Measurements from ENCODE around the gene FAM186B.

The FAM186B gene

DNA sequence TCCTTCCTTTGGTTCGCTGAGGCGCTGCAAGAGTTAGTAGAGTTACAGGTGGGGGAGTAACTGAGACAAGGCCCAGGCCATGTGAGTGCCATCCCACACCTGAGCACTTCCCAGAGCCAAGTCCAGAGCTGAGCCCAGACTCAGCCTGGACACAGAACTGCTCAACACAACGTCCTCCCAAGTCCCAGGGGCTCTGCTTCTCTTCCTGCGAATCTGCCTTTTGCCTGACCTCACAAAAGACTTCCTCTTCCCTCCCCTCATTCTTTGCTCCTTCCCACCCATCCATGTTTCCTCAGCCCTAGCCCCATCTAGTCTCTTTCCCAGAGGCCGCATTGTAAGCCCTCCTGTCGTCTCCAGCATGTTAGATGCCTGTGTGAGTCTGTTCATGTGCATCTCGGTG lies 20.8 kb downstream of the FAM186B start:
- no peak for DNase-seq (ENCODE audit: extremely low spot score)
- POLR2A ChIA-PET, result no interaction called here
- CTCF ChIA-PET, result no interaction called here
- TF ChIP-seq FOXK2 (IDR thresholded peaks at IDR 0.05) (no peak), ZNF384 (IDR thresholded peaks at IDR 0.05) (no peak), PKNOX1 (IDR thresholded peaks at IDR 0.05) (no peak), BHLHE40 (IDR thresholded peaks at IDR 0.05; ENCODE audit: borderline replicate concordance) (no peak), ARNT (IDR thresholded peaks at IDR 0.05) (no peak), NFRKB (IDR thresholded peaks at IDR 0.05) (no peak), HDGF (IDR thresholded peaks at IDR 0.05; ENCODE audit: borderline replicate concordance) (no peak), SP1 (IDR thresholded peaks at IDR 0.05) (no peak), TARDBP (IDR thresholded peaks at IDR 0.05) (no peak)

GRCh38 chr12:49583366-49584094 lies 21.9 kb downstream of the FAM186B start:
- TF ChIP-seq SP1 (IDR thresholded peaks at IDR 0.05) (no peak), PKNOX1 (IDR thresholded peaks at IDR 0.05) (0 out of 2 replicates have a peak, but pooled peaks have one; percentile 3), FOXA1 (IDR thresholded peaks at IDR 0.05) (no peak)
- POLR2A ChIA-PET, result no interaction called here
- CTCF ChIA-PET, result no interaction called here
- DNase-seq (ENCODE audit: extremely low spot score), result no peak

DNA sequence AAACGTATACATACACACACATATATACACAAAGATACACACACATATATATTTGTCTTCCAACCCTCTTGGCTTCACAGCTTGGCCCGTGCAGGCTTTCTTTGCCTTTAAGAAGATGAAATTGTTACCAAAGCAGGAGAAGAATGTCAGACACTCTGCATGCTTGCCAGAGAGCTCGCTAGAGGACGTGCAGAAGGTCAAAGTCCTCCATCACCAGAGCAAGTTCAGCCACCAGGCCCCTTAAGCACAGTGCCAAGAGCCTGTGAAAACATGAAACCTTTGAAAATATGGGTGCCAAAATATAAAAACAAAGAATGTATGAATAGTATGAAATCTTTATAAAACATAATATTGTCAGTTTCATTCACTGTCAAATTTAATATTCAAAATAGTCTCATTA lies 22.6 kb downstream of the FAM186B start:
- CTCF ChIA-PET, result no interaction called here
- no peak for DNase-seq (ENCODE audit: extremely low spot score)
- TF ChIP-seq ZNF384 (IDR thresholded peaks at IDR 0.05), result no peak
- TF ChIP-seq SUZ12 (IDR thresholded peaks at IDR 0.05), result no peak
- TF ChIP-seq SP1 (IDR thresholded peaks at IDR 0.05), result no peak
- no peak for TF ChIP-seq FOXM1 (IDR thresholded peaks at IDR 0.05; ENCODE audit: borderline replicate concordance)
- TF ChIP-seq ARNT (IDR thresholded peaks at IDR 0.05), result no peak
- no peak for TF ChIP-seq ELF4 (IDR thresholded peaks at IDR 0.05)
- TF ChIP-seq CTBP1 (IDR thresholded peaks at IDR 0.05; ENCODE audit: borderline replicate concordance), result no peak
- no peak for TF ChIP-seq FOXA1 (IDR thresholded peaks at IDR 0.05)
- TF ChIP-seq FOXK2 (IDR thresholded peaks at IDR 0.05), result no peak
- TF ChIP-seq LEF1 (IDR thresholded peaks at IDR 0.05; ENCODE audit: borderline replicate concordance), result no peak
- no peak for TF ChIP-seq TARDBP (IDR thresholded peaks at IDR 0.05)
- TF ChIP-seq HDGF (IDR thresholded peaks at IDR 0.05; ENCODE audit: borderline replicate concordance), result no peak
- no peak for TF ChIP-seq L3MBTL2 (conservative IDR thresholded peaks at IDR 0.05)
- no peak for TF ChIP-seq BHLHE40 (IDR thresholded peaks at IDR 0.05; ENCODE audit: borderline replicate concordance)
- TF ChIP-seq PKNOX1 (IDR thresholded peaks at IDR 0.05), result no peak
- no peak for TF ChIP-seq NFRKB (IDR thresholded peaks at IDR 0.05)
- POLR2A ChIA-PET, result no interaction called here

GRCh38 chr12:49582201-49582600 lies 23.2 kb downstream of the FAM186B start:
- ChIA-PET CTCF (interaction anchor here (0.7 kb wide), 1 partner anchor 153 kb away, joined by 4 read pairs; no protein-coding TSS in a partner anchor), POLR2A (interaction anchor here (0.8 kb wide), 1 partner anchor 27 kb away, joined by 3 read pairs; no protein-coding TSS in a partner anchor)
- TF ChIP-seq NFRKB (IDR thresholded peaks at IDR 0.05), result no peak
- TF ChIP-seq SUZ12 (IDR thresholded peaks at IDR 0.05), result no peak

GRCh38 chr12:49580572-49581535 lies 24.6 kb downstream of the FAM186B start:
- ChIA-PET CTCF (interaction anchor here (0.7 to 2.1 kb wide), 15 partner anchors 9 to 305 kb away, joined by 3 to 10 read pairs (median 4); partner anchors contain the start of gene SPATS2), POLR2A (interaction anchor here (1.0 to 1.7 kb wide), 5 partner anchors 13 to 214 kb away, joined by 3 to 6 read pairs (median 3); partner anchors contain the start of genes PRPF40B and SPATS2)
- peak; percentile 84 for DNase-seq (ENCODE audit: extremely low spot score)
- TF ChIP-seq ZNF384 (IDR thresholded peaks at IDR 0.05), result no peak
- no peak for TF ChIP-seq FOXM1 (IDR thresholded peaks at IDR 0.05; ENCODE audit: borderline replicate concordance)
- TF ChIP-seq ELF4 (IDR thresholded peaks at IDR 0.05), result no peak
- no peak for TF ChIP-seq NFRKB (IDR thresholded peaks at IDR 0.05)
- peak; percentile 92 for TF ChIP-seq PKNOX1 (IDR thresholded peaks at IDR 0.05)
- no peak for TF ChIP-seq FOXA1 (IDR thresholded peaks at IDR 0.05)

More at GRCh38 chr12:49582201-49582600, 23.2 kb downstream of the FAM186B start:
- no peak for DNase-seq (ENCODE audit: extremely low spot score)
